Astrocyte of the spinal cord (primary cell): ENCODE data around the gene CACNA1C.

Experiments
- DNase-seq: peaks from one replicate; pipeline ENCODE4 v3.0.0; 2011; ENCODE audit warnings: low read depth, low spot score
- H3K4me3 ChIP-seq: 2 replicates; pipeline ENCODE4 v1.5.1; 2011; ENCODE audit warnings: low read depth, mild to moderate bottlenecking, low read length, moderate library complexity
- in situ Hi-C: cut with HindIII; loops from 2 replicates; pipeline ENCODE4 v1.10.0; 2017; ENCODE audit warnings: low sequenced_read_pairs
- TF ChIP-seq, protein P1 (sequence below): IDR thresholded peaks from 2 replicates; pipeline ENCODE4 v1.5.1; 2012; ENCODE audit warnings: low read depth, mild to moderate bottlenecking, low read length, inconsistent platforms

CACNA1C gene

DNA sequence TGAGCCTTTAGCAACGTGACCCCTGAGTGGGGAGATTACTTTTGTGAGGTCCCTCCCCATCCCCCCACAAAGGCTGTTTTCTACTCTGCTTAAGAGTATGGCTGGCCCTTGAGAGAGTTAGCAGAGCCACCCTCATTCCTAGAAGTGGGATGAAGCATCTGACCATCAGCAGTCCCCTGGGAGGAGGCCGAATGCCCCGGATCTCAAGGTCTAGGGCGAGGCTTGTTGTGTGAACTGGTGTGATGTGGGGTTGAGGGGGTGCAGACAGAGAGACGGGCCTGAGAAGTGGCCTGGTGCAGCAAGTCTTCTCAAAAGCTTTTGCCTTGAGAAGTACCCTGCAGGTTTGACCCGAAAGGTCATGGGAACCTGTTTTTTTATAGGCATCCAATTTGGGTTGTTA is 589.0 kb downstream of the CACNA1C start:
- no peak for DNase-seq
- in situ Hi-C loops, result no loop called here
- H3K4me3 ChIP-seq, result no peak overlapping the region
- TF ChIP-seq, protein P1, sequence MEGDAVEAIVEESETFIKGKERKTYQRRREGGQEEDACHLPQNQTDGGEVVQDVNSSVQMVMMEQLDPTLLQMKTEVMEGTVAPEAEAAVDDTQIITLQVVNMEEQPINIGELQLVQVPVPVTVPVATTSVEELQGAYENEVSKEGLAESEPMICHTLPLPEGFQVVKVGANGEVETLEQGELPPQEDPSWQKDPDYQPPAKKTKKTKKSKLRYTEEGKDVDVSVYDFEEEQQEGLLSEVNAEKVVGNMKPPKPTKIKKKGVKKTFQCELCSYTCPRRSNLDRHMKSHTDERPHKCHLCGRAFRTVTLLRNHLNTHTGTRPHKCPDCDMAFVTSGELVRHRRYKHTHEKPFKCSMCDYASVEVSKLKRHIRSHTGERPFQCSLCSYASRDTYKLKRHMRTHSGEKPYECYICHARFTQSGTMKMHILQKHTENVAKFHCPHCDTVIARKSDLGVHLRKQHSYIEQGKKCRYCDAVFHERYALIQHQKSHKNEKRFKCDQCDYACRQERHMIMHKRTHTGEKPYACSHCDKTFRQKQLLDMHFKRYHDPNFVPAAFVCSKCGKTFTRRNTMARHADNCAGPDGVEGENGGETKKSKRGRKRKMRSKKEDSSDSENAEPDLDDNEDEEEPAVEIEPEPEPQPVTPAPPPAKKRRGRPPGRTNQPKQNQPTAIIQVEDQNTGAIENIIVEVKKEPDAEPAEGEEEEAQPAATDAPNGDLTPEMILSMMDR, result no peak

DNA sequence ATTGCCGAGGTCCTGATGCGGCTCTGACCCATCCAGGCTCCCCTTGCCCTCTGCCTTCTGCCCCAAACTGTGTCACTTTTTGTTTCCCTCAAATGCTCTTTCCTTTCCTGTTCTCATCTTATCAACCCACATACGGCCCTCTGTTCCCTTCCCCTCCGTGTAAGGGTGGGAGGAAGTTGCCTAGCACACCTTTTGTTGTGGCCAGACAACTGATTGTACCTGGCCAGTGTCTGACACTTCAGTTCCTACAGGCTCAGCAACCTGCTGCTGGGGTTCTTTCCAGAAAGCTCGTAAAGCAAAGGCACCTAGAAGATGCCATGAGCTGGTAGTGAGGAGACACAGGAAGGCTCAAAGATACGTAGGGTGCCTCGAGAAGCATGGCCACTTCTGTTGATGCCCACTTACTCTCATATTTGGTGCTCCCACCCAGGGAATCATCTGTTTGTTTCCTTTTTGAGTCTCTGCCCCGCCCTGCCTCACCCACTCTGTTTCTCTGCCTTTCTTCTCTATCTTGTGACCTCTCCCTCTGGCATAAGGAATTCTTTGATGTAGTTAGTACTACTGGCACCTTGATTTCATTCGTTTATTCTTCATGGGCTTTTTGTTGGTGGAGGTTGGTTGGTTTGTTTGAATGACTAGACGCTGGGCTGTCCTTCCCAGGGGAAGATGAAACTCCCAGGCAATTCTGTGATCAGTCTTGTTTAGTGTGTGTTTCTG is 589.5 kb downstream of the CACNA1C start:
- DNase-seq, result no peak
- TF ChIP-seq, protein P1, result no peak
- no peak overlapping the region for H3K4me3 ChIP-seq
- in situ Hi-C loops, result no loop called here

GRCh38 chr12:2642896-2643425 is 590.2 kb downstream of the CACNA1C start:
- TF ChIP-seq, protein P1, result no peak
- in situ Hi-C loops, result no loop called here
- H3K4me3 ChIP-seq, result no peak overlapping the region
- DNase-seq, result no peak

GRCh38 chr12:2643576-2644135 is 590.9 kb downstream of the CACNA1C start:
- DNase-seq, result no peak
- in situ Hi-C loops, result no loop called here
- TF ChIP-seq, protein P1, result no peak
- H3K4me3 ChIP-seq, result no peak overlapping the region

DNA sequence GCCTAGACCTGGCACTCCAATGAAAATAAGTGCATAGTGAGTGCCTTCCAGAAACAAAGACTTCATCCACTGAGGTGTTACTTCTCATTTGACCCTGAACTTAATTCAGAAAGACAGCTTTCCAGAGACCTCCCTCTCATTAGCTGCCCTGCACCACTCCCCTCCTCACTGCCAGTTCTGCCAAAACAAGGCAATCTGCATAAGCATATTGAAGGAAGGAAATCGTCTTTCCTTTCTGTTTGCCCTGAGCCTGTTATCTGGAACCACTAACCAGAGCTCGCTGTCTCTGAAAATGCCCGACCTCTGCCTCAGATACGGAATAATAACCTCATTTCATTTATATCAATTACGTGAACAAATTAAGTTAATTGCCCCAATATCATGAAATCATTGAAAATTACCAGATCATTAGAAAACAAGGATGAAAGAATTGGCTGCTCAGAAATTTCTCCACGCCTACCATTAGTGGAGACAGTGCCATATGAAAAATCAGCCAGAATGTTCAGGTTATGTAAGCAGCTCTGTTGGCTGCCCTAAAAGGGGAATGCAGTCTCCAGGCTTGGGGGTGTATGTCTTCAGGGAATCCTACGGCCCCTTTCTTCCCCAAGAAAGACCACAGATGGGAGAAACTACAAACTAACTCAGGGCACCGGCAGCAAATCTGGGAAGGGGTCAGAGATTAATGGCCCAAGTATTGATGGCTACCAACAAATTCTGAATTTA is 592.1 kb downstream of the CACNA1C start:
- in situ Hi-C loops, result no loop called here
- TF ChIP-seq, protein P1, result no peak
- no peak overlapping the region for H3K4me3 ChIP-seq
- no peak for DNase-seq

DNA sequence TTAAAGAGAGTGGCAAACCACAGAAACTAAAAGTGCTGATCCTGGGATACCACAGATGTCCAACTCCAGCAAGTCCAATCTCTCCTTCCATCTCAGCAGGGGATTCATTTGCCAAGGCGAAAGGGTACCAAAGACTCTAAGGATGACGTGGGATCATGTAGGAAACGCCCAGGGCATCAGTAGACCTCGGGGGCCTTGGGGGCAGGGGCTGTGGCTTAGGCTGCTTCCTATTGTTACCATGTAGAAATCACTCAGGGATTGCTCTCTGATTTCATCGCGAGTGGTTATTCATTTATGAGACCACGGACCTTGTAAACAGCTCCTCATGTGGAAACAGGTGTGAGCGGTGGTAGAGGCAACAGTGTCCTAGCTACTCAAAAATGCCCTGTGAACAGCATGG is 592.7 kb downstream of the CACNA1C start:
- in situ Hi-C loops, result no loop called here
- TF ChIP-seq, protein P1, result no peak

More for the DNA sequence above, 592.7 kb downstream of the CACNA1C start:
- H3K4me3 ChIP-seq, result no peak overlapping the region
- DNase-seq, result no peak
